Heart left ventricle (tissue), 16 donors: Measurements from ENCODE around the gene PTPRK. TPM values are rescaled to one million over a fixed set of nuclear protein-coding genes. Genes with fewer than 3 reads are reported as not detected.

Experiments used
- ATAC-seq, 4 donors: fragments of 200-7000 bp; cut with Tn5 transposase; one replicate each; pipeline ENCODE4 v1.9.1; 2020 to 2022; ENCODE audit warnings: moderate library complexity in 4 of 4, mild to moderate bottlenecking in 3 of 4, moderate number of reproducible peaks in 1 of 4
- DNase-seq, 5 donors: peaks; one replicate each; pipeline ENCODE4 v3.0.0-alpha.2; 2020
- H3K27ac ChIP-seq, 12 donors: fragments of 200-600 bp; sonication (generic) in 4 of 12; one replicate each; pipeline versions ENCODE4 v1.5.0 to v1.8.0; 2016 to 2022; ENCODE audit warnings: mild to moderate bottlenecking in 2 of 12
- H3K27me3 ChIP-seq, 9 donors: fragments of 200-600 bp; sonication (generic) in 2 of 9; one replicate each; pipeline versions ENCODE4 v1.5.1 to v1.8.0; 2016 to 2022; ENCODE audit warnings: mild to moderate bottlenecking in 3 of 9
- H3K36me3 ChIP-seq, 9 donors: fragments of 200-600 bp; sonication (generic) in 2 of 9; one replicate each; pipeline versions ENCODE4 v1.5.0 to v1.8.0; 2018 to 2022; ENCODE audit warnings: mild to moderate bottlenecking in 2 of 9
- H3K4me1 ChIP-seq, 12 donors: fragments of 200-600 bp; sonication (generic) in 4 of 12; one replicate each; pipeline versions ENCODE4 v1.5.0 to v1.8.0; 2016 to 2022; ENCODE audit warnings: mild to moderate bottlenecking in 3 of 12
- H3K4me3 ChIP-seq, 12 donors: fragments of 200-600 bp; sonication (generic) in 4 of 12; one replicate each; pipeline versions ENCODE4 v1.5.0 to v1.8.0; 2017 to 2022; ENCODE audit warnings: mild to moderate bottlenecking in 9 of 12, moderate library complexity in 4 of 12
- H3K9me3 ChIP-seq, 12 donors: fragments of 200-600 bp; sonication (generic) in 4 of 12; one replicate each; pipeline versions ENCODE4 v1.5.0 to v1.8.0; 2016 to 2022; ENCODE audit warnings: mild to moderate bottlenecking in 1 of 12
- POLR2A ChIP-seq, 2 donors: fragments of 450-650 bp; IDR thresholded peaks; one replicate each; pipeline ENCODE4 v1.6.1; 2017; ENCODE audit warnings: antibody characterized with exemption in 2 of 2, mild to moderate bottlenecking in 2 of 2, moderate library complexity in 2 of 2
- WGBS, 4 donors: extraction: QIAGEN DNeasy Blood & Tissue Kit in 2 of 4; methylation state at CpG; one replicate each; pipeline versions ENCODE4 v1.1.5 to v1.1.7; 2013 to 2018; 5-methylcytosine and 5-hydroxymethylcytosine counted together
- intact Hi-C, 10 donors: fragments of 100-400 bp; cut with DNase I; formaldehyde crosslinking; loops; one replicate each; pipeline versions ENCODE4 v1.11.1 to v1.14.2; 2022
- polyA plus RNA-seq, 2 donors: library from polyadenylated mRNA; stranded (reverse); fragments of 200-250 nt; gene quantifications; one replicate each; pipeline ENCODE4 v1.2.3, GENCODE V29; 2013
- total RNA-seq, 9 donors: library from RNA; depleted of rRNA in 2 of 9; stranded (reverse); fragments of >200 nt in 2 of 9; fragmentation: NEBNext Ultra II Directional in 3 of 9; extraction: Animal tissue kit (Norgen Biotek cat#: 25700) in 3 of 9; gene quantifications; one replicate each; pipeline versions ENCODE4 v1.1.0 to v1.2.4, GENCODE V29; 2016 to 2023
- TF ChIP-seq, protein P1 (sequence below), 12 donors: fragments of 200-600 bp; sonication (generic) in 4 of 12; IDR thresholded peaks; one replicate each; pipeline versions ENCODE4 v1.5.0 to v1.8.0; 2018 to 2022; ENCODE audit warnings: antibody characterized with exemption in 12 of 12, mild to moderate bottlenecking in 5 of 12
- donor health status: ischemic (EF 13 %, LVEDD 7.1; RV severe dilation, severe dysfunction).
- donor health status: healthy with polysubstance abuse.
- donor health status: DM: no; HTN: yes; CAD: no.
- donor health status: DM: no; HTN: no; CAD: no.
- donor health status: ischemic (EF 25% LVEDD 6.9; RV normal size, moderate dysfunction).
- donor health status: ischemic (EF 25% LVEDD 5.7; RV mildly dilated, moderate dysfunction).
- donor health status: healthy.
- donor health status: DM: yes; HTN: yes; CAD: no.
- donor health status: ischemic (EF 35%, LVEDD 5.7; RV mildly dilated, moderate dysfunction).
- donor health status: nonischemic (EF 11% LVEDD 7.7; RV severe dilation, severe dysfunction).
- donor health status: DM: yes; HTN: yes; CAD: no.
- donor health status: PGD.
- donor health status: ischemic (EF 29% LVEDD 5.4; RV normal size, mild dysfunction).
- donor health status: nonischemic (EF 23%, LVEDD 6.1; RV moderate dilation, normal function).

PTPRK gene
- total and polyA plus RNA-seq, 11 donors = 5.4 to 50.8 (median 38.5) TPM

DNA sequence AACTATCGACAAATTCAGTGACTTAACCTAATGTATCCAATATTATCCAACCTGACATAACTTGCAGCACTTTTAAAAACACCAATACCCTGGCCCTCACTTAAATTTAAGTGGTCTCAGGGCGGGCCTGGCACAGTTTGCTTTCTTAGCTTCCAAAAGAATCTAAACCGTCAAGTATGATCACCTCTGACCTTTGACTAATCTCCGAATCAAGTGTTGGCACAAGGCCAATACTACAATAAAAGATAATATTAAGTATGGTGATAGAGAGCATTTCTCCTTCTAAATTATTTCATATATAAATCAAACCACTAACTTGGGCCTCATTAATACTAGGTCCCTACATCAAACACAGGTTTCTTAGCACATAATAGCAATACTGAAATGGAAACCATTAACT lies 153.0 kb downstream of the PTPRK start:
- Histone ChIP-seq H3K27me3 (no peaks in the 10 kb centered on the region), H3K4me3 (no peak overlapping the region), H3K9me3 (no peaks in the 10 kb centered on the region), H3K36me3 (no peaks in the 10 kb centered on the region), H3K27ac (no peak overlapping the region), H3K4me1 (peaks cover 0 to 60% (median 17%) of the 10 kb centered on the region in 12 donors)
- DNase-seq = no peak
- 63 to 79% (median 72%) methylated on average over 4 of the region's 4 CpGs for WGBS, 4 donors
- TF ChIP-seq, protein P1, sequence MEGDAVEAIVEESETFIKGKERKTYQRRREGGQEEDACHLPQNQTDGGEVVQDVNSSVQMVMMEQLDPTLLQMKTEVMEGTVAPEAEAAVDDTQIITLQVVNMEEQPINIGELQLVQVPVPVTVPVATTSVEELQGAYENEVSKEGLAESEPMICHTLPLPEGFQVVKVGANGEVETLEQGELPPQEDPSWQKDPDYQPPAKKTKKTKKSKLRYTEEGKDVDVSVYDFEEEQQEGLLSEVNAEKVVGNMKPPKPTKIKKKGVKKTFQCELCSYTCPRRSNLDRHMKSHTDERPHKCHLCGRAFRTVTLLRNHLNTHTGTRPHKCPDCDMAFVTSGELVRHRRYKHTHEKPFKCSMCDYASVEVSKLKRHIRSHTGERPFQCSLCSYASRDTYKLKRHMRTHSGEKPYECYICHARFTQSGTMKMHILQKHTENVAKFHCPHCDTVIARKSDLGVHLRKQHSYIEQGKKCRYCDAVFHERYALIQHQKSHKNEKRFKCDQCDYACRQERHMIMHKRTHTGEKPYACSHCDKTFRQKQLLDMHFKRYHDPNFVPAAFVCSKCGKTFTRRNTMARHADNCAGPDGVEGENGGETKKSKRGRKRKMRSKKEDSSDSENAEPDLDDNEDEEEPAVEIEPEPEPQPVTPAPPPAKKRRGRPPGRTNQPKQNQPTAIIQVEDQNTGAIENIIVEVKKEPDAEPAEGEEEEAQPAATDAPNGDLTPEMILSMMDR (IDR thresholded peaks at IDR 0.05) = no peak
- TF ChIP-seq POLR2A (IDR thresholded peaks at IDR 0.05) = no peak
- ATAC-seq = no peak
- intact Hi-C loops = no loop called here

DNA sequence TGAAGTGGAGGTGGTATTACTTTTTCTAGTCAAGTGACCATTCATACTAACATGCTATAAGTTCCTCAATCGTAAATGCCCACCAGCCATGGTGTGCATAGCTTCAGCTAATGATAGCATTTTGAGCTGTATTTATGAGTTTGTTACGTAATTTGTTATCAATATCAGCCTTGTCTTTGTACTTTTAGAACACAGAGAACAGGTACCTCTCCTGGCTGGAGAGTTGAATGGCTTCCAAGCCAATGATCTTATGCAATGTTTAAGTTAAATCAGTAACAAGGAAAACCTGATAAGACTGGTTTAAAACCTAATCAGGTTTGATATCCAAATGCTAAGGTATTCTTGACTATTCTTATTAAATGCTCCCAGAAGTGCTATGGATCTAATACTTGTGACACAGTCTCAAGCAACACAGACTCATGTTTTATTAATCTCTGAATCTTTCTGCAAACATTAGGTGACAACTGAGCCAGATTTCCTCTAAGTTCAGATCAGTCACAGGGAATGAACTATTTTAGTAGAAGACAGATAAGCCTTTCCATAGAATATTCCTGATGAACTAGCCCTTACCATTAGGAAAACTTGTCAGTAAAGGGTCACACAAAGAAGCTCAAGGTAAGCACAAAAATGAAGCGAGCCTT lies 154.8 kb downstream of the PTPRK start:
- Histone ChIP-seq H3K4me3 (no peak overlapping the region), H3K27ac (no peak overlapping the region), H3K4me1 (peaks cover 0 to 47% (median 16%) of the 10 kb centered on the region in 12 donors), H3K27me3 (no peaks in the 10 kb centered on the region), H3K36me3 (no peaks in the 10 kb centered on the region), H3K9me3 (no peaks in the 10 kb centered on the region)
- WGBS, 4 donors = 74 to 85% (median 83%) methylated on average over 3 of the region's 3 CpGs
- intact Hi-C loops = no loop called here
- no peak for DNase-seq
- no peak for TF ChIP-seq POLR2A (IDR thresholded peaks at IDR 0.05)
- TF ChIP-seq, protein P1 (IDR thresholded peaks at IDR 0.05) = no peak
- ATAC-seq = no peak

DNA sequence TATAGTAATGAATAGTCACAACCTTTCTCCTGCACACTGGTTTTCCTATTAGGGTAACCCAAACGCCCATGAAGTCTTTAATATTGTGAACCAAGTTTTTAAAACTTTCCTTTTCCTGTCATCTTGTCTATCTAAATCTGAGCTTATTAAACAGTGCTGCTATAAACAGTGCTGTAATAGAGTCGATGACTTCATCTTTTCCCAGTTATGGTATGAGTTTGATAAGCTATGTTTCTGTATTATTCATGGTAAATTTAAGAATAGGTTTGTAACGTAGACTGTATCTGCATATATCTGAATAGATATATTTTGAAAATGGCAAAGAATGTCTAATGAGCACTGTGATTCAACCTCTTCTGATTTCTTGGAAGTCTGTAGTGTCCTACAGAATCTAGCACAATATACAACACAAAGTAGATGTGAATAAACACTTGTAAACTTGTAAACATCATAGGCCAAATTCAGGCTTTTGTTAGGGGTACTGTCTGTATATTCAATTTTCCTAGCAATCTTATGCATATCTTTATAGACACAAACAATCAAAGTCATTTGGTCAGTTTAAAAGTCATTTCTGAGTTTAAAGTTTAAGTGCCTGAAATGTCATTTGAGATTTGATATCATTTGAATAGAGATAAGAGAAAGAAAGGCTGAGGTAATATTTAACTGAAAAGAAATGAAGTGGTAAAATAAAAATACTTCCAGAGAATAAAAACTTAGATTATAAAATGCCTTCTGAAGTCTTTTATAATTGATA lies 155.5 kb downstream of the PTPRK start:
- WGBS, 4 donors = 60 to 61% (median 61%) methylated on average over 3 of the region's 3 CpGs
- DNase-seq (no peak), ATAC-seq (no peak)
- Histone ChIP-seq H3K4me1 (peaks cover 0 to 43% (median 13%) of the 10 kb centered on the region in 12 donors), H3K27ac (no peak overlapping the region), H3K9me3 (no peaks in the 10 kb centered on the region), H3K4me3 (no peak overlapping the region), H3K27me3 (no peaks in the 10 kb centered on the region), H3K36me3 (no peaks in the 10 kb centered on the region)
- intact Hi-C loops = no loop called here
- TF ChIP-seq, protein P1 (IDR thresholded peaks at IDR 0.05) = no peak
- TF ChIP-seq POLR2A (IDR thresholded peaks at IDR 0.05) = no peak

DNA sequence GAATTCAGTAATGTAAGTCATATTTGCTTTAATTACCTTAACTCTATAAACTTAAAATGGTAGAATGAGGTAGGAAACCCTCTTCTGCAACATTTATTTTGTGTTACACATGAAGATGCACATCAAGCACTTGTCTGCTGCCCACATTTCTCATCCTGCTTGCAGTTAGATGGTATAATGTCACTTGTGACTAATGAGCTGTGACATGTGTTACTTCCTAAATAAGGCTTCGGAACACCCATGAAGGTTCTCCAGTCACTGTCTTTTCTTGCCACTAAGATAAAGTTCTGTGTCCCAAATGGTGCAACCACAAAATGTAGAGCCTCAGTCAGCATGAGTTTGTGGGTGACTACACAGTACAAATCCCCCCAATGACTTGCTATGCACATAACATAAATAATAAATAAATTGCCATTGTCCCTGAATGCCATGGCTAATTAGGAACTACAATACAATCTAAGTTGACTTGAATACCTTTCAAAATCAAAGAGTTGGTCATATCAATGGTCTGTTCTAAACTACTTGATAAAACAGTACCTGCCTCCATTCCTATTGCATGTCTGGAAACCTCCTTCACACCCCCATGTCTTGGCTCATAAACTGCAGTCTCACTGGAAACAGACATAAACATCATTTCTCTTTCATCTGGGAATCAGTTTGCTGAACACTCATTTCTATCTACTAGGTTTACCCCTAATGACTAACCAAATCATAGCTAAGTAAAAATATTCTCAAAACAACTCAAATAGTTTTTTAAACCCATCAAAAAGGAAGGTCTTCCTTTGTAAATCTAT lies 157.2 kb downstream of the PTPRK start:
- no peak for DNase-seq
- Histone ChIP-seq H3K27ac (no peak overlapping the region), H3K4me3 (no peak overlapping the region), H3K36me3 (no peaks in the 10 kb centered on the region), H3K9me3 (no peaks in the 10 kb centered on the region), H3K4me1 (peaks cover 0 to 37% (median 13%) of the 10 kb centered on the region in 12 donors), H3K27me3 (no peaks in the 10 kb centered on the region)
- TF ChIP-seq, protein P1 (IDR thresholded peaks at IDR 0.05) = no peak
- no peak for TF ChIP-seq POLR2A (IDR thresholded peaks at IDR 0.05)
- no peak for ATAC-seq
- WGBS, 4 donors = 95 to 100% (median 98%) methylated on average over 1 of the region's 1 CpG
- intact Hi-C loops = no loop called here
